ENCODE measurements around the gene MAML3.

MAML3 gene

GRCh38 chr4:140028101-140028500 is 125.9 kb downstream of the MAML3 start:
- TF ChIP-seq CTCF (IDR thresholded peaks at IDR 0.05; ENCODE audit: low read depth, low read length, missing control alignments) = no peak
- no peak overlapping the region for H3K4me3 ChIP-seq (replicated peaks; ENCODE audit: low read depth, low read length)
- no peak for DNase-seq (ENCODE audit: extremely low read depth, low read depth)

- H3K4me3 ChIP-seq (replicated peaks; ENCODE audit: low read depth, low read length) = no peak overlapping the region
- TF ChIP-seq CTCF (IDR thresholded peaks at IDR 0.05; ENCODE audit: low read depth, low read length, missing control alignments) = no peak
- no peak for DNase-seq (ENCODE audit: extremely low read depth, low read depth)
These were observed 126.9 kb downstream of the MAML3 start for GRCh38 chr4:140027101-140027500.

GRCh38 chr4:140025470-140025869 is 128.5 kb downstream of the MAML3 start:
- no peak for DNase-seq (ENCODE audit: extremely low read depth, low read depth)
- no peak overlapping the region for H3K4me3 ChIP-seq (replicated peaks; ENCODE audit: low read depth, low read length)
- no peak for TF ChIP-seq CTCF (IDR thresholded peaks at IDR 0.05; ENCODE audit: low read depth, low read length, missing control alignments)

- no peak overlapping the region for H3K4me3 ChIP-seq (replicated peaks; ENCODE audit: low read depth, low read length)
- DNase-seq (ENCODE audit: extremely low read depth, low read depth) = no peak
- TF ChIP-seq CTCF (IDR thresholded peaks at IDR 0.05; ENCODE audit: low read depth, low read length, missing control alignments) = no peak
These were observed 133.3 kb downstream of the MAML3 start for GRCh38 chr4:140020457-140021361.

- H3K4me3 ChIP-seq (replicated peaks; ENCODE audit: low read depth, low read length) = no peak overlapping the region
- TF ChIP-seq CTCF (IDR thresholded peaks at IDR 0.05; ENCODE audit: low read depth, low read length, missing control alignments) = no peak
- DNase-seq (ENCODE audit: extremely low read depth, low read depth) = no peak
These were observed 134.2 kb downstream of the MAML3 start for GRCh38 chr4:140019619-140020347.

- no peak for TF ChIP-seq CTCF (IDR thresholded peaks at IDR 0.05; ENCODE audit: low read depth, low read length, missing control alignments)
- DNase-seq (ENCODE audit: extremely low read depth, low read depth) = no peak
- H3K4me3 ChIP-seq (replicated peaks; ENCODE audit: low read depth, low read length) = no peak overlapping the region
These were observed 134.9 kb downstream of the MAML3 start for GRCh38 chr4:140018931-140019618.

Data from HFF-Myc (cell line).